GM19193 (cell line): ENCODE results near the gene RBMS1.

ENCODE experiments used
- POLR2A ChIP-seq: IDR thresholded peaks from 4 replicates; pipeline ENCODE4 v1.6.1; 2011; ENCODE audit not compliant: insufficient read depth, insufficient read length; ENCODE audit errors: extremely low read depth

RBMS1 gene

DNA sequence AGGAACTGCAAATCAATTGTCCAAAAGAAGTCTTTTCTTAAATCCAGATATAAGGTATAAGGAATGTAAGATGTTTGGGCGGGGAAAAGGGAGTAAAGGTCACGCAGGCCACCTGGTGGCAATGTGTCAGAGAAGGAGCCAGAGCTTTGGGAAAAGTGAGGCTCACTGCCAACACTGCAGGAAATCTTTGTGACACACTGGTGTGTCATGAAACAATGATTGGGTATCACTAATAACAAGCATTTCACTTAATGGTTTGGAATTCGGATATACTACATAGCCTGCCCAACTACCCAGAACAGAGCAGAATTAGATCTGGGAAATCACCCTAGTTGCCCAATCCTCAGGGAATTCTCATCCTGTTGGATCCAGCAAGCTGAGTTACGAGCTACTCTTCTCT lies 61.0 kb downstream of the RBMS1 start:
- no peak for TF ChIP-seq POLR2A

DNA sequence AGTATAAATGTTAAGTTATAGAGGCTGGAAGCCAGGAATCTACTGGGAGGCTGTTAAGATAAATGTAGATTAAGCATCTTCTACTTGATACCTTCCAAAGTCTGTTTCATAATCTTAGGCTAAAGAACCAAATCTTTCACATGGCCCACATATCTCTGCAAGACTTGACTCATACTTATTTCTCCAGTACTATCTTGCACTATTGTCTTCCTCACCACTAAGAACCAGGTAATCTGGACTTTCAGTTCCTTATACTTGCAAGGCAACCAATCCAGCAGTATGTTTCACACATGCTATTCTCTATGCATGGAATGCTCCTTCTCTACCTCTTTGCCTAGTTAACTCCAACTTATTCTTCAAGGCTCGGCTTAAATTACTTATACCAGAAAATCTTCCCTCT lies 62.2 kb downstream of the RBMS1 start:
- TF ChIP-seq POLR2A = no peak

DNA sequence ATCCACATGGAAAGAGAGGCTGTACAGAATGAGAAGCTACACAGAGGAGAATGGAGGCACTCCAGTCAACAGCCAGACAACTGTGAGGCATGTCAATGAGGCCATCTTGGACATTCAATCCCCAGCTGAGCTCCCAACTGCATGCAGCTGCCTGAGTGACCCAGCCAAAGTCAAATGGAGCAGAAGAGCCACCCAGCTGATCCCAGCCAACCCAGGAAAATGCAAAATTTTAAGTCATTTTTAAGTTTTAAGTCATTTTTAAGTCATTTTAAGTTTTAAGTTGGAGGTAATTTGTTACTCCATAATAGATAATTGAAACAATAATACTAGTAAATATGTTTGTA lies 63.6 kb downstream of the RBMS1 start:
- no peak for TF ChIP-seq POLR2A

DNA sequence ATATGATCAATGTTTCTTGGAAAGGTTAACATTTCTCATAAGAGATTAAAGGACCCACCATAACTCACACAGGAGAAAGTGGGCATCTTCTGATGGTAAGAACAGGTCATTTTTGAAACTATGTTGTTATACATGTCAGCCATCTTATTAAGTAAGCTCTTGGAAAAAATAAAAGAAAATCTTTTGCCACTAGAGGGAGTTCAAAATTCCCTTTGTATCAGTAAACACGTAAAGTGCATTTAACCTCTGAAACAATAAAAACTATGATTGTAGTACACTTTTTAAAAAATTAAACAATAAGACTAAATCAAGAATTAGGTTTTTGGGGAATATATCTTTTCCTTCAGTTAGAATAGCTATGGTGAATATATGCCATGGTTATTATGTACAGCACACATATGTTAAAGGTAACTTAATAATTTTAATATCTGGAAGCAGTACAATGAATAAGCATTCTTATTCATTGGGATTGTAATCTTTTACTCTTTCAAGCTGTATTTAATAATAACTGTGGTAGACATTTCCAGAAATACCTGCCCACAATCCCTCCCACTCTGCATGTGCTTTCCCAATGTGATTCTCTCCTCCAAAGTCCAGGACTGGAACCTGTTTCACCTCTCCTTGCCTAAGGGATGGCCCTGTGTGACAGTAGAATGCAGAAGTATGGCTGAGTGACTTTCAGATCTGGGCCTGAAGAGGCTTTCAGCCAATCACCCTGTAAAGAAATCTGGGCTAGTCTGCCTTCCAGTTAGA lies 64.2 kb downstream of the RBMS1 start:
- TF ChIP-seq POLR2A = no peak

DNA sequence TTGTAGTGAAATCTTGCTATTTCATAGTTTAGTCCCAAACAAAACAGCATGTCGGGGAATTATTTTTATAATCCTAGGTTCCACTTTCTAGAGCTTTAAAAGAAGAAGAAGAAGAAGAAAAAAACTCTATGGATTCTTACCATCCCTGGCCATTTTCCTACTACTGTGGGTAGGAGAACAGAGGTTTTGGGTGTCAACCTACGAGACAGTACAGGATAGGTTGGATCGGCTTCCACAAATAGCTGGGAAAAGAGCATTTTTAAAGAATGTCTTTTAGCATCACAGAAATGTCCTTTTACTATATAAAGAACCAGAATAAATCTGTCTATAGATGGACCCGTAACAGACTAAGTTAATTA lies 65.2 kb downstream of the RBMS1 start:
- no peak for TF ChIP-seq POLR2A

DNA sequence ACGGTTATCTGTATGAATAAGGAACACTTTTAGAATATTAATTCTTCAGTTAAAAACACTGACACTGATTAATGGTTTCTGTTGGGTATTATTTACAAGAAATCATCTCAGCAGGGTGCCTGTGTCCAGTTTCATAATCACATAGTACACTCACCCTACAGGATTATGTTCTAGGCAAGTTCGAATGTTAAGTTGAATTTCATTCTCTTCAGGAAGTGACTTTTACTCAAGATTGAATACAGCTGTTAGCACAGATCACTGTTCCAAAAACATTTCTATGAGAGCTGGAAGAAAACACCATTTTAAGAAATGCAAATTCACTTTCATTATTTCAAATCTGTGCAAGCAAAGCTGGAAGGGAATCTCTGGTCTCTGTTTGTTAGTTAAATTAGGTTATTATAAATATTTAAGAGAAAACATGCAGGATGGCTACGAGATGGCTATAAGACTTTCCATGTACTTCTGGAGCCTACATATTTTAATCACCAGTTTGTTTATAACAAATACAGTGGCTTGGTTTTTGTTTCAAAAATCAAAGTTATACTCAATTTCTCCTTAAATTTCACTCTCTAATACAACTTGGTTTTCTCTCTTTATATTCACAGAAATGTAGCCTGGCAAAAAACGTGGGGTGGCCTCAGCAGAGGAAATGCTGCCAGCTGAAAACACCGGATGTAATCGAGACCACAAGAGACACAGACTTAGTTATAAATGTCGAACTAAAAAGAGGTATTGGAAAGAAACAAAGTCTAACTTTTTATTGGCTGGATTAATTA lies 65.8 kb downstream of the RBMS1 start:
- TF ChIP-seq POLR2A = no peak

DNA sequence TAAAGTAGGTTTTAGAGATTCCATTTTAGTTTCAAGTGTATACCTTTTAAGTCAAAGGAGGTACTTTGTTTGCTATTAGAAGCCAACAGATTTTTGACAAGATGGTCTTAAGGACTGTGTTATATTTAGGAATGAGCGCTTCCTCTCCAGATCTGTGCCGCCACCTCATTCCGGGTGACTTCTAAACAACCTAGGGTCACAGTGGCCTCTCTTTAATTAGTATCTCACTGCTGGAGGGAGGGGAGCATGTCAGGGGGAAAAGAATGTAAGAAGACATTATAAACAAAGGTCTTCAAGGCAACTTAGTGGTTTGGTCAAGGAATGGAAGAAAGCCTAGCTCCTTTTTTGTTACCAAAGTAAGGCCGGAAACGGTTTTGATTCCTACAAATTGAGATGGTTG lies 67.0 kb downstream of the RBMS1 start:
- TF ChIP-seq POLR2A = no peak

DNA sequence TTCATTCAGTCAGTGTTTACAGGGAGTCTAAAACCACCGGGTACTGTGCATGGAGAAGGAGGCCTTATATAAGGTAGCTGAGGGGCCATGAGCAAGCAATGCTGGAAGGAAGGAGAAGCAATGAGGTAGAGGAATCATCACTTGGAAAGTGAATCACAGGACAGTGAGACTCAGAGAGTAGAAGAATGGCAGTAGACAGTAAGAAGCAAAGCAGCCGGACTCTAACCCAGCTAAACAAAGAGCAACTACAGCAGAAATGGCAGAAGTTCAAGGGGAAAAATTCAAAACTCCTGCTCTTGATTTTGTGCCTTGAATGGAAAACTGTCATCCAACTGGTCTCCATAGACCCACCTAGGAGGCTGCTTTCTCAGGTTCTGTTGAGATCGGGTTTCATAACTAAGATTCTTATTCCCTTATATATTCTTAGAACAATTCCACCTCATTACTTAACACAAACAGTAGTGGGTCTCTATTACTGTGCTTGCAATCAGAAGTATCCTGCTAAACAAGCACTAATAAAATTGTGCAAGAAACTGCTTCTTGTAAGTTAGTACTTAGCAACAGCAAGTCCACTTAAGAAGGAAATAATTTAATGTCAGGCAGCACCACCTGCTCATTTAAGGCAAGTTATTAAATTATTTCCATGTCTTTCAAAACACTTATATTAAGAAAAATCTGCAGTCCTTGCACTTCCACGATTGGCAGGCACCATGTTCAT lies 68.0 kb downstream of the RBMS1 start:
- no peak for TF ChIP-seq POLR2A

DNA sequence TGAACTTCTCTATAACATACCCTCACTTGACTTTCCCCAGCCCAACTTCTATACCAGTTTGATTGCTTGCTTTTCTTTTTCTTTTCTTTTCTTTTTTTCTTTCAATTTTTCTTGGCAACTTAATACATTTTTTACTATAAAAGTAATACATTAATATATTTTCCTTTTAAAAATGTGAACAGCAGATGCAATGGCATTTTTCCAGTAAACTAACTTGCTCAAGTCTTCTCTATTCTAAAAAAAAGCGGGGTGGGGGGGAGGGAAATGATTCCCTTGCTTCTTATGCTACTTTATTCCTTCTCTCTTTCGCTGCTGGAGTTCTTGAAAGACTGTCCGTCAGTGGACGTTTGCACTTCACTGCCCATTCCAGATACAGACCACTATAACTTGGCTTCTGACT lies 70.5 kb downstream of the RBMS1 start:
- TF ChIP-seq POLR2A = no peak

DNA sequence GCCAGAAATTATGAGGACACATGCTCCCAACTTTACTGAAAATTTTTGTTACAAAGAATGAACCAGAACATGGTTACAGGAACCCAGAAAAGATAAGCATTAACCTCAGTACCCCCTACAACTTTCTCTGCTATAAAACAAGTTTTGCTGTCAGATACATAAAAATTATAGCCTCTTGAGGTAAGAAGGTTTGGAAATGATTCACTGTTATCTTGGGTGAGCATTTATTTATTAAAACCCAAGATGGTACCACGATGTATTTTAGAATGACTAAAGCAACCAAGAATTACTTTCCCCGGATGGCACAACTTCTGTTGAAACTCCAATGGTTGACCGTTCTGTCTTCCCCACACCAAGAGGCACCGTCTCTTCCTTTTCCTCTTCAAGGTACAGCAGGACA lies 72.9 kb downstream of the RBMS1 start:
- TF ChIP-seq POLR2A = no peak

DNA sequence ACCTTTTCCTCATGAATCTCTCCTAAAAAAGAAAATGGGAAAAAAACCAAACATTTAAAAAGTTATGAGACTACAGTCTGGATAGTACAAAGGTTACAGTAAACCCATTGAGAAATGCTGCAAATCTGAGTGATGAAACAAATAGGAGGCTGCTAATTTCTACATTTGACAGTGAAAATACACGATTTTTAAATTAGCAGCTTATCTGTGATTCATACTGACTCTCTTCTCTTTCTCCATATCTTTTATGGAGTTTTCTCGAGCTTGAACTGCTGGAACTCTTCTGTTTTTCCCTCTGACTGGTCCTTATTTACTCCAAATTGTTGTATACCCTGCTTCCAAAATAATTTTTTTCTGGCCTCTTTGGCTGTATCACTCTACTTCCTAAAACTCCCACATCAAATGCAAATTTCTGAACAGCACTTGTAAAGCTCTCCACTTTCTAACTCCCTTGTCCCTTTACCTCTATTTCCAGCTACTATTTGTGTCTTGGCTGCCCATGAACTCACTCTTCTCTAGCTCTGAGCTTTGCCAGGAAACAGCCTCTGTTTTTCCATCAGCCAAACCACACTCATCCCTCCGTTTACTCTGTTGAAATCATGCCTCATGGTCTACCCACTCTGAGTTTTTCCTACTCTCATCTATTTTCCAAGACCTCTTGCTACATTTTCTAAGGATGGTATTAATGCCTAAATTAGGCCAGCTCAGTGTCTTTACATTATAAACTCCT lies 73.7 kb downstream of the RBMS1 start:
- no peak for TF ChIP-seq POLR2A

DNA sequence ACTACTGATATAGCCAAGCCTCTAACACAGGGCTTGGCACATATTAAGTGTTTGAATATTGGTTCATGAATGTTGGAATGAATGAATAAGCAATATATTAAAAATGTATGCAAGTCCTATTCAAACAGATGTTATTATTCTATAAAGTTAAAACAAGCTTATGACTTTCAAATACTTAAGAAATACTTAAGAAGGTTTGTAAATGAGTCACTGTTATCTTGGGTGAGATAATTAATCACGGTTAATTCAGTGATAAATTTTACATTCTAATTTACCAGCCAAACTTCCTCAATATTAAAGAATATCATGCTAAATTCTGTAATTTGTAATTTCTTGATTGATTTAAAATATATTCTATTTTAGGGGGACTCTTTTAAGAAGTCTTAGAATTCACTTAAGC lies 74.8 kb downstream of the RBMS1 start:
- TF ChIP-seq POLR2A = no peak

DNA sequence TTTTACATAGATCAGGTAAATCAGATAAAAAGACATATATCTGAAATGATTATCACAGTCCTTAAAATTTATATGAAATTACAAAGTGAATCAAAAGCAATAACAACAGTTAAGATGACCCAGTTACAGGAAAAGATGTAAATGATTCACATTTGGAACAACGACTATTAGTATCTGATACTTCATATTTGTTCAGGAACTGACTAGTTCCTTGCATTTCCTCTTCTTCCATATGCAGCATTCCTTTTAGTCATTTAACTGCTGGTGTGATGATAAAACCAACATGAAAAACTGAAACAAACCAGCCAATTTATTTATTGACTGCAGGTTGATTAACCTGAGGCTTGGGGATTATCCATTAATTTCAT lies 75.2 kb downstream of the RBMS1 start:
- TF ChIP-seq POLR2A = no peak

DNA sequence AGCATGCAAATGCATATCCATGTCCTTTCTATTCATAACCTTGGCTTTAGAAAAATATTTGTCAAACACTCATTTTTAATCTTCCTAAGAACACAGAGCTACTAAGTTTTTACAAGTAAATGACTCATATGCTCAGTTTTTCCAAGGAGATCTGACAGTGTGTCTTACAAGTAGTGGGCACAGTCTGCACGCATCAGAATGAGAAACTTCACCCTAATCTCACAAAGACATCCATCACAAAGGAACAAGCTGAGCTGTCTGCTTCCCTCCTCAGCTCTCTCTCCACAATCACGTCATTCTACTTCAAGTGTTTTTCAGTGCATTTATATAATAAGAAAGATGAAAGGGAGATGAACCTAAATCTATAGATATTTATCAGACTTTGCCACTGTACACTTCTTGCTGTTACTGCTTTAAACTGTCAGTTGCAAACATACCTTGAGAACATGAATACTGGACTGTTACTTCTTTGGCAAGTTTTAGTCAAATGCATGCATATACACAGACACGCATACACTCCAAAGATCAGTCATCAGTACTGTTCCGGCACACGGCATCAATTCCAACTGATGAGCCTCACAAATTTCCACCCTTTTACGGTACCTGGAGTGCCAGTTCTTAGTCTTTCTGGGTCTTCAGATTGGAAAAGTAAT lies 75.7 kb downstream of the RBMS1 start:
- TF ChIP-seq POLR2A = no peak

DNA sequence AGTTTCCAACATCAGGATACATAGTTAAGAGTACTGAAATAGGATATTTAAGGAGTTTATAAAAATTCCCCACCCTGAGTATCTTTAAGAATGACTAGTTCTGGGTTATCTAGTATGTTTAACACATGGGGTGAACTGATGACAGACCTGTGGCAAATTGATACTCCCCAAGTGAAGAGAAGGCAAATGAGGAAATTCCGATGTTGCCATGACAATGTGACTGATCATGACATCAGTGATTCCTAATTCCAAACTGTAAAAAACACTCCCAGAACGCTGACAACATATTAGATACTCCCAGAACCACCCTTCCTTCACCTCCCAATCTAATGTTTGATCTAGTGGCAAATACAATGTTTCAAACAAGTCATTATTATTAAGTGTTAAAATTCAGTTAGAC lies 77.6 kb downstream of the RBMS1 start:
- TF ChIP-seq POLR2A = no peak
